GM19397 (cell line): Measurements from ENCODE around the gene TRPM7.
"Not testable (repeated sequence)": the region's sequence is repeated elsewhere in the genome, so short reads cannot be mapped to it uniquely, and the experiment has no call there.

ENCODE experiments used
- ATAC-seq: cut with Tn5 transposase; IDR thresholded peaks from one replicate; pipeline ENCODE4 v1.9.1; 2021; ENCODE audit warnings: mild to moderate bottlenecking, moderate library complexity; ENCODE audit not compliant: unreplicated experiment

TRPM7 gene

GRCh38 chr15:50686469-50687301, at the start of gene TRPM7:
TSS of gene TRPM7 (minus strand) at chr15:50686797. CDS start at chr15:50686533, 264 bp downstream.
- peak; percentile 92 for ATAC-seq

GRCh38 chr15:50735156-50735555, 48.6 kb upstream of the TRPM7 start:
- no peak for ATAC-seq

GRCh38 chr15:50726315-50726714, 39.7 kb upstream of the TRPM7 start:
- ATAC-seq: no peak

GRCh38 chr15:50718700-50719125, 32.1 kb upstream of the TRPM7 start:
- no peak for ATAC-seq

- ATAC-seq: no peak
These were observed 25.4 kb upstream of the TRPM7 start for GRCh38 chr15:50712018-50712417.

DNA sequence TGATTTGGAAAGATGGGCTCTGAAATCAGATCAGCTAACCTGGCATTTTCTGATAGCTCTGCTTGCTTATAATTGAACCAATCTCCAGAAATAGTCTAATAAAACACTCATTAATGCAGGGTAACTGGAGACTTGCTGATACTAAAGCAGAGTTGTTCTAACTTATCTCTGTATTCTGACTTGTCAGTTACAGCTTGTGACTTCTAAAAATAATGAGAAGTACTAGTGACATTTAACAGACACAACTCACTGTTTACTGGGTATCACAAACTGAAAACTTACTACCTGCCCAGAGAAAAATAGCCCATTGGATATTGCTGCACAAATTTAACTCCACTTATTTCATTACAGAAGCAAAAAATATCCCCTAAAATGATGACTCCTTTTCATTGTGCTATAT, 24.0 kb upstream of the TRPM7 start:
- no peak for ATAC-seq

GRCh38 chr15:50707878-50708427, 21.4 kb upstream of the TRPM7 start:
- ATAC-seq: no peak

DNA sequence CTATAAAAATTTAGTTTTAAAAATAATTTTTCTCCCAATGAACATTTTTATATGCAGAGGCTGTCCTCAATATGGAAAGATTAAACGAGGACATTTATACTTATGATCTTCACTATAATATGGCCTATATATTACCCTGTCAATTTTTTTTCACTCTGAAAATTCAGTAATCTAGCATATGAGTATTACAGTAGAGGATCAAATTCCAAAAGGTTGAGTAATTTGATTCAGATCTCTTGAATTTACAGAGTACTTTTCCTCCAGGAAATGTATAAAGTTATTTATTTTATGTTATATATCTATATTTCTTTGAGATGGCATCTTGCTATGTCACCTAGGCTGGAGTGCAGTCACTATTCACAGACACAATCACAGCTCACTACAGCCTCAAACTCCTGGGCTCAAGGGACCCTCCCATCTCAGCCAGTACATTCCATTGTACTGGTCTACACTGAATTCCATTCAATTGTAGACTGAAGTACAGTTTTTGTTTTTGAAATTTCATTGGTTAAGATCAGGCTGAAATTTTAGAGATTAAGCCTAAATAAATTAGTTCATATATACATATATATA, 16.3 kb upstream of the TRPM7 start:
- ATAC-seq: no peak

DNA sequence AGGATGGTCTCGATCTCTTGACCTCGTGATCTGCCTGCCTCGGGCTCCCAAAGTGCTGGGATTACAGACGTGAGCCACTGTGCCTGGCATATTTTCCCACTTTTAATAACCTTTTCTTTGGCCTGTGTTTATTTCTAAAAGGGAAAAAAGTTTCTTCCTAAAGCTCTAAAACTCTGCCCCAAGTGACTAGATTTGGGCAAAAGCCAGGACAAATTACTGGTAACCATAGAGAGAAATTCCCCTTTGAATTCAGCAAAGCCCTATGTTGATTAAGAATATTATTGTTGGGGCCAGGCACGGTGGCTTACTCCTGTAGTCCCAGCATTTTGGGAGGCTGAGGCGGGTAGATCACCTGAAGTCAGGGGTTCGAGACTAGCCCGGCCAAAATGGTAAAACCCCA, 11.5 kb upstream of the TRPM7 start:
- ATAC-seq: no peak

GRCh38 chr15:50697109-50697797, 10.7 kb upstream of the TRPM7 start:
- ATAC-seq: no peak

DNA sequence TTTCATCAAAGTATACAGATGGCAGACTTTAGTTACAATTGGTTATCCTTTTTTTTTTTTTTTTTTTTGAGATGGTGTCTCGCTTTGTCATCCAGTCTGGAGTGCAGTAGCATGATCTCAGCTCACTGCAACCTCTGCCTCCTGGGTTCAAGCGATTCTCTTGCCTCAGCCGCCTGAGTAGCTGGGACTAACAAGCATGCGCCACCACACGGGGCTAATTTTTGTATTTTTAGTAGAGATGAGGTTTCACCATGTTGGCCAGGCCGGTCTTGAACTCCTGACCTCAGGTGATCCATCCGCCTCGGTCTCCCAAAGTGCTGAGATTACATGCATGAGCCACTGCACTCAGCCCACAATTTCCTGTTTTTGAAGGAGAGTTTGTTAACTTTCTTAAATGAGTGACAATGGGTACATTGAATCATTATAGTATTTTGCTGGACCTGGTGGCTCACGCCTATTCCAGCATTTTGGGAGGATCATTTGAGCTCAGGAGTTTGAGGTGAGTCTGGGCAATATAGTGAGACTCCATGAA, 8.1 kb upstream of the TRPM7 start:
- ATAC-seq: not testable (repeated sequence)

- ATAC-seq: peak; percentile 1
These were observed 805 bp upstream of the TRPM7 start for GRCh38 chr15:50687302-50687902.

DNA sequence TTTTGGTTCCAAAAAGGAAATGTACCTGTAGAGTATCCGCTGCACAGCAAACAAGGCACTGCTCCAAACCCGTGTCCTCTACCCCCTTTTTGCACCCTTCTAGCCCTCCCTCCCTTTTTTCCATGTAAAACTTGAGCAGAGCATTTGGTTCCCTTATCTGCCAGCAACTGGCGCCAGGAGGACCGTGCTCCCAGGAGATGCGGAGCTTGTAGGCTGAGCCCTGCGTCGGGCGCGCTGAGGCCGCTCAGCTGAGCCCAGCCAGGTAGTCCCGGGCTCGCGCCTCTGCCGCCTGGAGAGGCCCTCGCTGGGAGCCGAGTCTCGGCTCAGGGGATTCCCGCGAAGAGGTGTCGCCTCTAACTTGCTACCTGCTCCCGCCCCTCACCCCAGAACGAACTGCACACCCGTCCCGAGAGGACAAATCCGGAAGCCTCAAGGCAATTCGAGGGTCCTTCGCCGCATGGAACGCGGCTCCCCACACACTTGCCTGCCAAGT, 575 bp downstream of the TRPM7 start:
- ATAC-seq: peak; percentile 55

DNA sequence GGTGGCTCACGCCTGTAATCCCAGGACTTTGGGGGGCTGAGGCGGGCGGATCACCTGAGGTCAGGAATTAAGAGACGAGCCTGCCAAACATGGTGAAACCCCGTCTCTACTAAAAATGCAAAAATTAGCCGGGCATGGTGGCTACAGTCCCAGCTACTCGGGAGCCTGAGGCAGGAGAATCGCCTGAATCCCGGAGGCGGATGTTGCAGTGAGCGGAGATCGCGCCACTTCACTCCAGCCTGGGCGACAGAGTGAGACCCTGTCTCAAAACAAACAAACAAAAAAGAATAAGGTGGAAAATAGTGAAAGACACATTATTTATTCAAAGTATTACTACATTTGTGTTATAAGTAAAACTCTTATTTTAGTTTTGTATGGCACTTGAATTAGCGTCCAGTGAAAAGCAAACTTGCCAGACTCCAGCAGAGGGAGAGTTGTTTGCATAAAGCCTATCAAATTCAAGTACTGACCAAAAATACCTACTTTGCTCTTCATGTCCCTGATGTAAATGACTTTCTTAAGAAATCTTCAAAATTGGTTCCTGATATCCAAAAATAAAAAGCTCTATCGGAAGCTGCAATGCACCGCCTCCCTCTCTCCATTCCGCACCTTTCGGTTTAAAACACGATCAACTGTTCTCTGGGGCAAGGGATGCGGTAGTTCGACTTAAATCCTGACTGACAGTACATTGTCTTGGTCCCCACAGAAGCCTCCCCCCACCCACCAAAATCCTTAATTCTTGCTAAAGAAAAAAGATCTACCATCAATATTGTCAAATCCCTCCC, 1.2 kb downstream of the TRPM7 start:
- ATAC-seq: no peak

- no peak for ATAC-seq
These were observed 5.1 kb downstream of the TRPM7 start for GRCh38 chr15:50681467-50681866.

DNA sequence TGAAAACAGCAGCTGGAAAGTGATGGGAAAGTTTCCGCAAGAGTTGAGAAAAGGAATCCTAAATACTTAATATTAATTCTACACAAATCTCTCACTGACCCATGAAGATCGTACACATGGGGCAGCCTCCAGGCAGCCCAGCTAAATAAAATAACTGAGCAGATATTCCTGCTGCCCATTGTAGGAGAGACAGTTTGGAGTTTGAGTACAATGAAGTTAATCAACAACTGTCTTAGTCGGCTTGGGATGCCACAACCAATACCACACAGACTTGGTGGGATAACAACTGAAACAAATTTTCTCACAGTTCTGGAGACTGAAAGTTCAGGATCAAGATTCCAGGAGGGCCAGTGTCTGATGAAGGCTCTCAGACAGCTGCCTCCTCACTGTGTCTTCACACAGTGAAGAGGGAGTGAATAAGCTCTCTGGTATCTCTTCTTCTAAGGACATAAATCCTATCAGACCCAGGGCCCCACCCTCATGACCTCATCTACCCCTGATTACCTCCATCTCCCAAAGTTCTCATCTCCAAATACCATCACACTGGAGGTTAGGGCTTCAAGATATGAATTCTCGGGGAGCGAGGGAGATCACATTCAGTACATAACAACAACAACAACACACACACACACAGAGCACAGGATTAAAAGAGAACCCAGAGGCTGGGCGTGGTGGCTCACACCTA, 9.7 kb downstream of the TRPM7 start:
- ATAC-seq: no peak

DNA sequence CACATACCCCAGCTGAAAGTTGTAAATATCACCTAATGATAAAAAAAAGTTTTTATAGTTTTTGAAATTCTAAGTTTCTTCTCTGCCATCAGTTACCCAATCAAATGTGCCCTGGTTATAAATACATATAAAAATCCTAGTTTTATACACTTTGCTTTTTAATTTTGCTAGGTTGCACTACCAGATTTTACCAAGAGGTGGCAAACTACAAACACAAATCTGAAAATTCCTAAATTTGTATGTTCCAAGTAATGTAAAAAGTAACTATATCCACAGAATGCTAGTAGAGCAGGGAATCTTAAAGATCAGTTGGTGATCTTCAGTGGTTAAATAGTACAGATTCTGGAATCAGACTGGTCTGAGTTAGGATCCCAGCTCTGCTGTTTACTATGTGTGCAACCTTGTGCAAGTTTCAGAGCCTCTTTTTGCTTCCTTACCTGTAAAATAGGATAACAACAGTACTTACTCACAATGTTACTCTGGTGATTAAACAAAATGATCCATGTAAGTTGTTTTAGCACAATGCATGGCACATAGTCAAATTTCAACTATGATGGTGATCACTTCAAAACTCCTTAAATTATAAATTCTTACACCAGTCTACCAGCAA, 11.0 kb downstream of the TRPM7 start:
- no peak for ATAC-seq

DNA sequence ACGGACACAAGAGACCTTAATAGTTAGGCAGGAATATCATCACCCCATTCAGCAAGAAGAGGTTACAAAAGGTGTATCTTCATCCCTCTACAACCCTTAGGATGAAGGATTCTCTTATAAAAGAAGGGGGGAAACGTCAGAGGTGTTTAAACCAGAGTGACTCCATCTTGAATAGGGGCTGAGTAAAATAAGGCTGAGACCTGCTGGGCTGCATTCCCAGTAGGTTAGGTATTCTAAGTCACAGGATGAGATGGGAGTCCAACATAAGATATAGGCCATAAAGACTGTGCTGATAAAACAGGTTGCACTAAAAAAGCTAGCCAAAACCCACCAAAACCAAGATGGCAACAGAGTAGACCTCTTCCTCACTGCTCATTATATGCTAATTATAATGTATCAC, 16.5 kb downstream of the TRPM7 start:
- ATAC-seq: no peak

GRCh38 chr15:50669611-50670010, 17.0 kb downstream of the TRPM7 start:
- no peak for ATAC-seq
